ENCODE results near the gene FGFRL1.

- TF ChIP-seq CTCF (IDR thresholded peaks at IDR 0.05; ENCODE audit: low read depth, low read length) (no peak), EZH2phosphoT487 (IDR thresholded peaks at IDR 0.05; ENCODE audit: low read depth) (no peak)
These were observed 37.6 kb downstream of the FGFRL1 start for GRCh38 chr4:1048773-1049590.
